Brain microvascular endothelial cell (primary cell): ENCODE results near the gene BNIP3.
A peak's percentile ranks its signal among the peaks of the same experiment; 100 is the strongest.

Experiments used
- DNase-seq: peaks from one replicate; pipeline ENCODE4 v3.0.0-alpha.2; 2020
- H3K27ac ChIP-seq: fragments of 250-450 bp; sonication (Bioruptor Pico); 2 replicates; pipeline ENCODE4 v1.5.1; 2020; ENCODE audit warnings: mild to moderate bottlenecking, moderate library complexity
- H3K27me3 ChIP-seq: fragments of 250-450 bp; sonication (Bioruptor Pico); replicated peaks from 2 replicates; pipeline ENCODE4 v1.5.1; 2020; ENCODE audit warnings: mild to moderate bottlenecking
- H3K36me3 ChIP-seq: fragments of 250-450 bp; sonication (Bioruptor Pico); replicated peaks from 2 replicates; pipeline ENCODE4 v1.5.1; 2020; ENCODE audit warnings: mild to moderate bottlenecking
- H3K4me3 ChIP-seq: 2 replicates; pipeline ENCODE4 v1.5.1; 2011; ENCODE audit warnings: low read depth, mild to moderate bottlenecking, control low read depth, low read length, moderate library complexity
- CTCF ChIP-seq: IDR thresholded peaks from 2 replicates; pipeline ENCODE4 v1.5.1; 2011; ENCODE audit warnings: low read depth, mild to moderate bottlenecking, moderate library complexity, low read length, control low read depth, inconsistent platforms; ENCODE audit errors: missing control alignments
- in situ Hi-C: cut with HindIII; loops from 2 replicates; pipeline ENCODE4 v1.10.0; 2017; ENCODE audit warnings: low sequenced_read_pairs, low pct_ligation_motif_present

BNIP3 gene

GRCh38 chr10:131982796-131983195 is 1.1 kb upstream of the BNIP3 start:
- in situ Hi-C loops: no loop called here
- no peak for TF ChIP-seq CTCF
- Histone ChIP-seq H3K27me3 (no peaks in the 10 kb centered on the region), H3K4me3 (no peak overlapping the region), H3K36me3 (no peaks in the 10 kb centered on the region), H3K27ac (no peak overlapping the region)
- DNase-seq: no peak

- Histone ChIP-seq H3K27ac (no peak overlapping the region), H3K27me3 (no peaks in the 10 kb centered on the region), H3K36me3 (no peaks in the 10 kb centered on the region), H3K4me3 (peak overlapping the region; percentile 71)
- no peak for DNase-seq
- no peak for TF ChIP-seq CTCF
- in situ Hi-C loops: no loop called here
Measured at GRCh38 chr10:131982185-131982756, 548 bp upstream of the BNIP3 start.

GRCh38 chr10:131980761-131981428 is 828 bp downstream of the BNIP3 start:
- Histone ChIP-seq H3K4me3 (peak overlapping the region; percentile 71), H3K36me3 (no peaks in the 10 kb centered on the region), H3K27me3 (no peaks in the 10 kb centered on the region), H3K27ac (no peak overlapping the region)
- in situ Hi-C loops: no loop called here
- no peak for TF ChIP-seq CTCF
- DNase-seq: no peak

GRCh38 chr10:131980321-131980720 is 1.4 kb downstream of the BNIP3 start:
- Histone ChIP-seq H3K27ac (no peak overlapping the region), H3K36me3 (no peaks in the 10 kb centered on the region), H3K4me3 (peak overlapping the region; percentile 47), H3K27me3 (no peaks in the 10 kb centered on the region)
- in situ Hi-C loops: no loop called here
- TF ChIP-seq CTCF: no peak
- no peak for DNase-seq

GRCh38 chr10:131979821-131980270 is 1.9 kb downstream of the BNIP3 start:
- peak; percentile 36 for DNase-seq
- Histone ChIP-seq H3K27me3 (no peaks in the 10 kb centered on the region), H3K36me3 (no peaks in the 10 kb centered on the region), H3K4me3 (peak overlapping the region; percentile 47), H3K27ac (no peak overlapping the region)
- no peak for TF ChIP-seq CTCF
- in situ Hi-C loops: no loop called here
